Cardiac muscle cell (in vitro differentiated cells and primary cell): ENCODE data around the gene TRMT6. TPM values are rescaled to one million over a fixed set of nuclear protein-coding genes. Genes with fewer than 3 reads are reported as not detected.

Experiments used
- DNase-seq, 2 donors: peaks; one replicate each; pipeline versions ENCODE4 v3.0.0 to v3.0.0-alpha.2; 2010 to 2017; ENCODE audit warnings: low read depth in 1 of 2, low spot score in 1 of 2
- H3K27ac ChIP-seq: fragments of 200-600 bp; sonication (generic); 2 replicates; pipeline ENCODE4 v1.5.1; 2016
- H3K27me3 ChIP-seq: fragments of 200-600 bp; sonication (generic); 2 replicates; pipeline ENCODE4 v1.6.0; 2016; ENCODE audit warnings: control low read depth
- H3K36me3 ChIP-seq: fragments of 200-600 bp; sonication (generic); 2 replicates; pipeline ENCODE4 v1.5.1; 2016; ENCODE audit warnings: control low read depth
- H3K4me1 ChIP-seq: fragments of 200-600 bp; sonication (generic); 2 replicates; pipeline ENCODE4 v1.8.1; 2017; ENCODE audit warnings: low read depth, mild to moderate bottlenecking, mixed run types
- H3K4me3 ChIP-seq: fragments of 200-600 bp; sonication (generic); 2 replicates; pipeline ENCODE4 v1.5.1; 2016; ENCODE audit warnings: mild to moderate bottlenecking
- H3K9me3 ChIP-seq: fragments of 200-600 bp; sonication (generic); 2 replicates; pipeline ENCODE4 v1.5.1; 2017; ENCODE audit warnings: low read depth, mild to moderate bottlenecking, control low read depth
- polyA plus RNA-seq: library from polyadenylated mRNA; unstranded; fragments of >200 nt; fragmentation: Nextera tagmentation; extraction: Ambion mirVana; gene quantifications from 2 replicates; pipeline ENCODE4 v1.2.1, GENCODE V29; 2016
- total RNA-seq: library from RNA; depleted of rRNA; stranded (reverse); fragments of >200 nt; gene quantifications from 2 replicates; pipeline ENCODE4 v1.2.3, GENCODE V29; 2016
- TF ChIP-seq, protein P1 (sequence below): IDR thresholded peaks from 2 replicates; pipeline ENCODE4 v1.5.1; 2012; ENCODE audit warnings: low read depth, mild to moderate bottlenecking, low read length

Gene TRMT6
- total and polyA plus RNA-seq, 2 experiments from 2014 or later: 12.0 to 12.9 TPM

DNA sequence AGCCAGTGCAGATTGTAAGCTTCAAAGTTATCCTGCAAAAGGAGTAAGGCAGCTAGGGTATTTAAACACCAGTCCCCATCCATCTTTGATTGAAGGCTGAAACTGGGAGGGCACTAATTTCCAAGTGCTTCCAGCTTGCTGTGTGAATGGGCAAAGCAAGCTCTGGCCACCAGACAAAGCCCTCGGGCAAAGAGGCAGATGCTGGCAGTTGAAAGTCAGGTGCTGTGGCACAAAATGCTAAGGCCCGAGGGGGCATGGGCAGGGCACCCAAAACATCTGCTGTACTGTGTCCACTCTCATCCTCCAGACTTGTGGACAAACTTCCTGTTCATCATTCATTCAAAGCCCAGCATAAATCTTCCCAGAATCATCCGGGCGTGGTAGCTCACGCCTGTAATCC is 62.9 kb downstream of the TRMT6 start:
- Histone ChIP-seq H3K27me3 (no peaks in the 10 kb centered on the region), H3K4me3 (no peak overlapping the region), H3K27ac (no peak overlapping the region), H3K36me3 (no peaks in the 10 kb centered on the region), H3K9me3 (no peaks in the 10 kb centered on the region), H3K4me1 (no peaks in the 10 kb centered on the region)
- TF ChIP-seq, protein P1, sequence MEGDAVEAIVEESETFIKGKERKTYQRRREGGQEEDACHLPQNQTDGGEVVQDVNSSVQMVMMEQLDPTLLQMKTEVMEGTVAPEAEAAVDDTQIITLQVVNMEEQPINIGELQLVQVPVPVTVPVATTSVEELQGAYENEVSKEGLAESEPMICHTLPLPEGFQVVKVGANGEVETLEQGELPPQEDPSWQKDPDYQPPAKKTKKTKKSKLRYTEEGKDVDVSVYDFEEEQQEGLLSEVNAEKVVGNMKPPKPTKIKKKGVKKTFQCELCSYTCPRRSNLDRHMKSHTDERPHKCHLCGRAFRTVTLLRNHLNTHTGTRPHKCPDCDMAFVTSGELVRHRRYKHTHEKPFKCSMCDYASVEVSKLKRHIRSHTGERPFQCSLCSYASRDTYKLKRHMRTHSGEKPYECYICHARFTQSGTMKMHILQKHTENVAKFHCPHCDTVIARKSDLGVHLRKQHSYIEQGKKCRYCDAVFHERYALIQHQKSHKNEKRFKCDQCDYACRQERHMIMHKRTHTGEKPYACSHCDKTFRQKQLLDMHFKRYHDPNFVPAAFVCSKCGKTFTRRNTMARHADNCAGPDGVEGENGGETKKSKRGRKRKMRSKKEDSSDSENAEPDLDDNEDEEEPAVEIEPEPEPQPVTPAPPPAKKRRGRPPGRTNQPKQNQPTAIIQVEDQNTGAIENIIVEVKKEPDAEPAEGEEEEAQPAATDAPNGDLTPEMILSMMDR: no peak
- no peak for DNase-seq

Other genes with a start within 250 kb of the TRMT6 start
- gene SHLD1, start 200.1 kb downstream of the TRMT6 start, total RNA-seq: 3.4 and 5.2 TPM in 2 replicates
- 4.6 and 10.9 TPM in 2 replicates for gene SHLD1, start 200.1 kb downstream of the TRMT6 start, polyA plus RNA-seq
- 0.74 and 1.8 TPM in 2 replicates for gene CHGB, start 39.0 kb downstream of the TRMT6 start, total RNA-seq
- gene CHGB, start 39.0 kb downstream of the TRMT6 start, polyA plus RNA-seq: 0.71 and 1.5 TPM in 2 replicates
- gene MCM8, start 119 bp upstream of the TRMT6 start, total RNA-seq: 7.2 and 9.4 TPM in 2 replicates
- gene MCM8, start 119 bp upstream of the TRMT6 start, polyA plus RNA-seq: 1.5 and 4.5 TPM in 2 replicates
- 76.8 and 93.7 TPM in 2 replicates for gene CRLS1, start 55.6 kb upstream of the TRMT6 start, total RNA-seq
- gene CRLS1, start 55.6 kb upstream of the TRMT6 start, polyA plus RNA-seq: 236 and 243 TPM in 2 replicates
- gene LRRN4, start 103.5 kb upstream of the TRMT6 start, total RNA-seq: 180 and 227 TPM in 2 replicates
- 135 and 173 TPM in 2 replicates for gene LRRN4, start 103.5 kb upstream of the TRMT6 start, polyA plus RNA-seq
- 9.3 and 15.2 TPM in 2 replicates for gene FERMT1, start 172.5 kb upstream of the TRMT6 start, total RNA-seq
- 9.6 and 10.5 TPM in 2 replicates for gene FERMT1, start 172.5 kb upstream of the TRMT6 start, polyA plus RNA-seq